Activated effector memory CD4-positive, alpha-beta T cell treated with anti-CD3 and anti-CD28 coated beads, Interleukin-2, amount 50 U/mL, for 16 hours (primary cell): ENCODE results near the gene GALNT13.

Experiments
- DNase-seq: peaks from one replicate; pipeline ENCODE4 v3.0.0-alpha.2; 2020

The GALNT13 gene

GRCh38 chr2:153946036-153946435 is 74.3 kb downstream of the GALNT13 start:
- no peak for DNase-seq

GRCh38 chr2:153953761-153954160 is 82.0 kb downstream of the GALNT13 start:
- no peak for DNase-seq

DNA sequence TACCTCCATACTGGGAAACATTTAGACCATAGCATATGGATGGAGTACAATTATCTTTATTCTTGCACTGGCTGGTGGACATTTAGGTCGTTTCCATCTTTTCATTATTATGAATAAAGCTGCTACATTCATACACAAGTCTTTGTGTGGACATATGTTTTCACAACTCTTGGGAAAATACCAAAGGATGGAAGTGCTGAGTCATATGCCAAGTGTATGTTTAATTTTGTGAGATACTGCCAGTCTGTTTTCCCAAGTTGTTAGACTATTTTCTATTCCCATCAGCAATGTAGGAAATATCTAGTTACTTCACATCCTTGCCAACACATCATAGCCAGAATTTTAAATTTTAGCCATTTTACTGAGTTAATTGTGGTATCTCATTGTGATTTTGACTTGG is 91.5 kb downstream of the GALNT13 start:
- no peak for DNase-seq

GRCh38 chr2:153967248-153967973 is 95.7 kb downstream of the GALNT13 start:
- no peak for DNase-seq

- no peak for DNase-seq
Measured at GRCh38 chr2:153971250-153971649, 99.5 kb downstream of the GALNT13 start.

DNA sequence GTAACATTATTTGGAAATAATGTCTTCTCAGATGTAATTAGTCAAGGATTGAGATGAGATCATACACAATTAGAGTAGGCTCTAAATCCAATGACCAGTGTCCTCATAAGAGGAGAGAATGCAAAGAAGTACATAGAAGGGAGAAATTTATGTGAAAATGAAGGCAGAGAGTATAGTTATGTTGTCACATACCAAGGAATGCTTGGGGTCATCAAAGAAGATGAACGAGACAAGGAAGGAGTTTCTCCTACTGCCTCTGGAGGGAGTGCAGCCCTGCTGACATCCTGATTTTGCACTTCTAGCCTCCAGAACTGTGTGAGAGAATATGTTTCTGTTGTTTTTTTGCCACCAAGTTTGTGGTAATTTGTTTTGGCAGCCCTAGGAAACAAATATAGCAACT is 100.1 kb downstream of the GALNT13 start:
- DNase-seq, result no peak

- no peak for DNase-seq
Measured at GRCh38 chr2:153972412-153972811, 100.7 kb downstream of the GALNT13 start.

GRCh38 chr2:153986488-153987229 is 114.9 kb downstream of the GALNT13 start:
- DNase-seq, result no peak

- DNase-seq, result no peak
Measured at GRCh38 chr2:153990771-153991170, 119.0 kb downstream of the GALNT13 start.

- peak; percentile 54 for DNase-seq
Measured at GRCh38 chr2:154013514-154013913, 141.8 kb downstream of the GALNT13 start.

DNA sequence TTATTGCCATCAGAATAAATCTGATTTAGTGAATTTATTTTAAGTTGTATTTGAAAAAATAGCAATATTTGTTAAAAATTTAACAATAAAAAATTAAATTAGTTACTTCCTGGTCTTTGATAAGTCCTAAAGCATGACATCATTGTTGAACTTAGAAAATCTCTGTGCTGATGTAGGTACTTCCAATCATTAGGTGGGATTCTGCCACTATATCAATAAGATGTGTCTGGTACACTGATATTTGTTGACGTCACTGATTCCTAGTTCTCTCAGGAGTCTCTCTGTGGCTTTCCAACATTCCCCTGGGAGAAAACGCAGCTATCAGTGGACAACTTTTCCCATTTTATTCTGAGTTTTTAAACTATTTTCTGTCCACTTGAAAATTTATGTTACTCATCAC is 143.5 kb downstream of the GALNT13 start:
- no peak for DNase-seq

- no peak for DNase-seq
Measured at GRCh38 chr2:154029504-154029903, 157.8 kb downstream of the GALNT13 start.

DNA sequence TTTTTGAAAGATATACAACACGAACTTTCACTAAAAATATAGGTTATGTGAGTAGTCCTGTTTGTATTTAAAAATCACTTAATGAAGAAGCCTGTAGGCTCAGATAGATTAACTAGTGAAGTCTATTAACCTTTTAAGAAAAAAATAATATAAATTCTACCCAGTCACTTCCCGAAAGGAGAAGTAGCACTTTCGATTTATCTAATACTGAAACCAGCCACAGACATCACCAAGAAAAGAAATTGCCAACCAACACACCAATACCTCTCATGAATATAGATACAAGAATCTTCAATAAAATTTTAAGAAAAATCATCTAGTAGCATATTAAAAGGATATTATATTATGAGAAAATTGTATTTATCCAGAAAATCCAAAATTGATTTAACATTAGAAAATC is 160.5 kb downstream of the GALNT13 start:
- no peak for DNase-seq

DNA sequence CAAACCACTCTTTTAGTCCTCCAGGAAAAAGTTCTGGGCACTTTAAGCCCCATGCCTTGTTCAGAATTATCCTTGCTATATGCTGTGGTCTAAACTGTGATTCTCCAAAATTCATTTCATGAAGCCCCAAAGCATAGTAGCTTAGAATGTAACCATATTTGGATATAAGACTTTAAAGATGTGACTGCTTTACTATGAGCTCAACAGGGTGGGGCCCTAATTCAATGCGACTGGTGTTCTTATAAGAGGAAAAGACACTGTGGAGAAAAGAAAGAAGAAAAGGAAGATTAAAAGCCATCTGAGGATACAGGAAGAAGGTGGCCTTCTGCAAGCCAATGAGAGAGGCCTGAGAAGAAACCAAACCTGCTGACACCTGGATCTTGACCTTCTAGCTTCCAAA is 174.8 kb downstream of the GALNT13 start:
- DNase-seq, result no peak

DNA sequence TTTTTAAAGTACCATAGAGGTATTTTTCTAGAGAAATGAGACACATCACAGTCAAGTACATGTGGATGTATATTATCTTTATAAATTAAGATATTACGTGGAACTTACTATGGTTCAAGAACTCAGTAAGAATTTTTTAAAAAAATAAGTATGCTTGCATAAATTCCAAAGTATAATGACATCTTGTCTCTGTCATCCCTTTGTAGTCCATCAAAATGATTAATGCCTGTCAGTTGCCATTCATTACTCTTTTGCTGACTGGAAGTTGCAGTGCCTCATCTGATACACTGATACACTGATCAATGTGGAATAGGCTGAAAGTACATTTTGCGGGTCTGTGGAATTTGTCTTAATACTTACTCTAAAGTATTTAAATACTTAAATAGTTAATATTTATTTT is 177.2 kb downstream of the GALNT13 start:
- no peak for DNase-seq

- no peak for DNase-seq
Measured at GRCh38 chr2:154049561-154049960, 177.8 kb downstream of the GALNT13 start.

DNA sequence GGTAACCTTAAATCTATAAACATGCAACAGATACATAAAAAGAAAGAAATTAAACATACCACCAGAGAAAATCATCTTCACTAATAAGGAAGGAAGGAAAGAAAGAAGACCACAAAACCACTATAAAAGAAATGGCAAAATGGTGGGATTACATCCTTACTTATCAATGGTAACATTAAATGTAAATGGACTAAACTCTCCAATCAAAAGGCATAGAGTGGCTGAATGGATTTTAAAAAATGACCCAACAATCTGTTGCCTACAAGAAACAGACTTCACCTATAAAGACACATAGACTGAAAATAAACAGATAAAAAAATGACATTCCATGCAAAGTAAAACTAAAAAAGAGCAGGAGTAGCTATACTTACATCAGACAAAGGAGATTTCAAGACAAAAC is 195.4 kb downstream of the GALNT13 start:
- DNase-seq, result no peak

- no peak for DNase-seq
Measured at GRCh38 chr2:154078926-154079325, 207.2 kb downstream of the GALNT13 start.

- DNase-seq, result no peak
Measured at GRCh38 chr2:154092571-154092970, 220.8 kb downstream of the GALNT13 start.

DNA sequence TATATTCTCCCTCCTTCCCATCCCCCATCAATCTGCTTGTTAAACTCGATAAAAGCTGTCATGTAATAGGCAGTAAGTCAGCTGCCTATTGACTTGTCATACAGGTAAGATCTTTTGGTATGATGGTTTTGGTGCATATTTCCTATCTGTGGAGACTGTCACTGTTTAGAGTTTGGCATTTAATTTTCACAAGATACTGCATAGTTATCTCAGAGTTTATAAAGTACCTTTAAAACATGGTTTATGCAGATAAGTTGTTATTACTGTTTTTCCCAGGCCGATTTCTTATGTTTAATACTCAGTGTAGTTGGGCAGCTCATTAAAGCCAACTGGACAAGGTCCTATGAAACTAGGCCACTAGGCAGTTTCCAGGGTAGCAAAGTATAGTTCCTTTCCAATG is 222.1 kb downstream of the GALNT13 start:
- no peak for DNase-seq

DNA sequence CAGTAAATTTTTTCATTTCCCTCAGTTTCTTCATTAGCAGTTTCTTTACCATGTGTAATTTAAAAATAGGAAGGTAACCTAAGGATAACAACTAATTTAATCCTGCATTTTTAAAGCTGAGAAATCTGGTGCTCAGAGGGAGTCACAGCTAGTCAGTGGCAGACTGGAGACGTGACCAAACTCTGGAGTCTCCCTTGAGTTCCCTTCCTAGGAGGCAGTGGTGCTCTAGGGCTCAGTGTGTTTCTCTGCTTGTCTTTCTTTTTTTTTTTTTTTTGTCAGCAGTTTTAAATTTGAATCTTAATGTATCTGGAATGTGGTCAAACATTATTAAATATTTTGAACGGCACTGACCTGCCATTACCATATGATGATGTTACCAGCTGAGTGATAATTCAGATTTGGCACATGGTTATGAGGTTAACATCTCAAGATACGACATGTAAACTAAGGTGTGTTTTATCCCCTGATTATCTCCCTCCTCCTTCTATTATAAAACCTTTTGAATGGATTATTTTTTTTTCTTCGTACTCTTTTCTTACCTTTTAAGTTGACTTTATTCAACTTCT is 226.2 kb downstream of the GALNT13 start:
- no peak for DNase-seq

- DNase-seq, result no peak
Measured at GRCh38 chr2:154120706-154121105, 249.0 kb downstream of the GALNT13 start.

- no peak for DNase-seq
Measured at GRCh38 chr2:154125891-154126290, 254.2 kb downstream of the GALNT13 start.

- DNase-seq, result no peak
Measured at GRCh38 chr2:154130821-154131220, 259.1 kb downstream of the GALNT13 start.
